ENCODE measurements around the gene MAP1B. TPM values are rescaled to one million over a fixed set of nuclear protein-coding genes. Genes with fewer than 3 reads are reported as not detected.

The MAP1B gene
- total RNA-seq, 4 donors from 2014 or later = 44.2 to 120 (median 83.4) TPM

DNA sequence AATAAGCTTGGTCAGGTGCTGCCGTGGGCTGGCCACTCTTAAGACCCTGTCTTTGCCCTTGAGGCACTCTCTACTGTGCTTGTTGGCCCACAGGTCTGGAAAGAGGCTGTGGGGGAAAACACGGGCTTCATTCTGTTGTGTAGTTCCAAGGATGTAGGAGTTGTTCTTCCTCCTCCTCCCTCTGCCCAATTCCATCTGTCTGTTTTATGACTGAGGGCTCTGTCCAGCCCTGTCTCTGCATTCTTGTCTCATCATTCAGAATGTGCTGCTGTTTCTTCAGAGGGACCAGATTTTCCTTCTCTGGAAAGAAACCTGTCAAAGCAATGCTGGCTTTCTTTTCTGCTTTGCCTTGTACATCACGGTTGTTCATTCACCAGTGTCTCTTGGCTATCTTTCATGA lies 84.1 kb downstream of the MAP1B start:
- Histone ChIP-seq H3K36me3 (no peaks in the 10 kb centered on the region), H3K27ac (no peak overlapping the region), H3K4me3 (no peak overlapping the region), H3K27me3 (no peaks in the 10 kb centered on the region), H3K4me1 (no peaks in the 10 kb centered on the region), H3K9me3 (no peaks in the 10 kb centered on the region)
- ATAC-seq = no peak
- TF ChIP-seq, protein P1, sequence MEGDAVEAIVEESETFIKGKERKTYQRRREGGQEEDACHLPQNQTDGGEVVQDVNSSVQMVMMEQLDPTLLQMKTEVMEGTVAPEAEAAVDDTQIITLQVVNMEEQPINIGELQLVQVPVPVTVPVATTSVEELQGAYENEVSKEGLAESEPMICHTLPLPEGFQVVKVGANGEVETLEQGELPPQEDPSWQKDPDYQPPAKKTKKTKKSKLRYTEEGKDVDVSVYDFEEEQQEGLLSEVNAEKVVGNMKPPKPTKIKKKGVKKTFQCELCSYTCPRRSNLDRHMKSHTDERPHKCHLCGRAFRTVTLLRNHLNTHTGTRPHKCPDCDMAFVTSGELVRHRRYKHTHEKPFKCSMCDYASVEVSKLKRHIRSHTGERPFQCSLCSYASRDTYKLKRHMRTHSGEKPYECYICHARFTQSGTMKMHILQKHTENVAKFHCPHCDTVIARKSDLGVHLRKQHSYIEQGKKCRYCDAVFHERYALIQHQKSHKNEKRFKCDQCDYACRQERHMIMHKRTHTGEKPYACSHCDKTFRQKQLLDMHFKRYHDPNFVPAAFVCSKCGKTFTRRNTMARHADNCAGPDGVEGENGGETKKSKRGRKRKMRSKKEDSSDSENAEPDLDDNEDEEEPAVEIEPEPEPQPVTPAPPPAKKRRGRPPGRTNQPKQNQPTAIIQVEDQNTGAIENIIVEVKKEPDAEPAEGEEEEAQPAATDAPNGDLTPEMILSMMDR (IDR thresholded peaks at IDR 0.05 in 4 of 5, conservative IDR thresholded peaks at IDR 0.05 in 1 of 5) = no peak
- TF ChIP-seq POLR2A (IDR thresholded peaks at IDR 0.05) = no peak
- in situ Hi-C loops (cut with MboI; ENCODE audit: low sequenced_read_pairs in 4 of 4) = no loop called here
- no peak for DNase-seq
- intact Hi-C loops (cut with DNase I; ENCODE audit: low total_unique reads) = no loop called here

DNA sequence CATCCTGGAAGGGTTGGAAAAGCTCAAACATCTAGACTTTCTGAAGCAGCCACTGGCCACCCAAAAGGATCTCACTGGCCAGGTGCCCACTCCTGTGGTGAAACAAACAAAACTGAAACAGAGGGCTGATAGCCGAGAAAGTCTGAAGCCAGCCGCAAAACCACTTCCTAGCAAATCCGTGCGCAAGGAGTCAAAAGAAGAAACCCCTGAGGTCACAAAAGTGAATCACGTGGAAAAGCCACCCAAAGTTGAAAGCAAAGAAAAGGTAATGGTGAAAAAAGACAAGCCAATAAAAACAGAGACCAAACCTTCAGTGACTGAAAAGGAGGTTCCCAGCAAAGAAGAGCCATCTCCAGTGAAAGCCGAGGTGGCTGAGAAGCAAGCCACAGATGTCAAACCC lies 87.6 kb downstream of the MAP1B start:
- in situ Hi-C loops (cut with MboI; ENCODE audit: low sequenced_read_pairs in 4 of 4) = no loop called here
- intact Hi-C loops (cut with DNase I; ENCODE audit: low total_unique reads) = no loop called here
- Histone ChIP-seq H3K4me1 (no peaks in the 10 kb centered on the region), H3K9me3 (no peaks in the 10 kb centered on the region), H3K36me3 (no peaks in the 10 kb centered on the region), H3K4me3 (no peak overlapping the region), H3K27ac (no peak overlapping the region), H3K27me3 (no peaks in the 10 kb centered on the region)
- no peak for ATAC-seq
- no peak for DNase-seq
- TF ChIP-seq, protein P1 (IDR thresholded peaks at IDR 0.05 in 4 of 5, conservative IDR thresholded peaks at IDR 0.05 in 1 of 5) = no peak
- TF ChIP-seq POLR2A (IDR thresholded peaks at IDR 0.05) = no peak

DNA sequence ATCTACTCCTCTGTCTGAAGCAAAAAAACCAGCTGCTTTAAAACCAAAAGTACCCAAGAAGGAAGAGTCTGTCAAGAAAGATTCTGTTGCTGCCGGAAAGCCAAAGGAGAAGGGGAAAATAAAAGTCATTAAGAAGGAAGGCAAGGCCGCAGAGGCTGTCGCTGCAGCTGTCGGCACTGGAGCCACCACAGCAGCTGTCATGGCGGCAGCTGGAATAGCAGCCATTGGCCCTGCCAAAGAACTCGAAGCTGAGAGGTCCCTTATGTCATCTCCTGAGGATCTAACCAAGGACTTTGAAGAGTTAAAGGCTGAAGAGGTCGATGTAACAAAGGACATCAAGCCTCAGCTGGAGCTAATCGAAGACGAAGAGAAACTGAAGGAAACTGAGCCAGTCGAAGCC lies 88.3 kb downstream of the MAP1B start:
- Histone ChIP-seq H3K4me3 (no peak overlapping the region), H3K27ac (no peak overlapping the region), H3K27me3 (no peaks in the 10 kb centered on the region), H3K9me3 (no peaks in the 10 kb centered on the region), H3K36me3 (no peaks in the 10 kb centered on the region), H3K4me1 (no peaks in the 10 kb centered on the region)
- in situ Hi-C loops (cut with MboI; ENCODE audit: low sequenced_read_pairs in 4 of 4) = no loop called here
- no peak for TF ChIP-seq POLR2A (IDR thresholded peaks at IDR 0.05)
- TF ChIP-seq, protein P1 (IDR thresholded peaks at IDR 0.05 in 4 of 5, conservative IDR thresholded peaks at IDR 0.05 in 1 of 5) = no peak
- ATAC-seq (no peak), DNase-seq (no peak)
- intact Hi-C loops (cut with DNase I; ENCODE audit: low total_unique reads) = no loop called here

DNA sequence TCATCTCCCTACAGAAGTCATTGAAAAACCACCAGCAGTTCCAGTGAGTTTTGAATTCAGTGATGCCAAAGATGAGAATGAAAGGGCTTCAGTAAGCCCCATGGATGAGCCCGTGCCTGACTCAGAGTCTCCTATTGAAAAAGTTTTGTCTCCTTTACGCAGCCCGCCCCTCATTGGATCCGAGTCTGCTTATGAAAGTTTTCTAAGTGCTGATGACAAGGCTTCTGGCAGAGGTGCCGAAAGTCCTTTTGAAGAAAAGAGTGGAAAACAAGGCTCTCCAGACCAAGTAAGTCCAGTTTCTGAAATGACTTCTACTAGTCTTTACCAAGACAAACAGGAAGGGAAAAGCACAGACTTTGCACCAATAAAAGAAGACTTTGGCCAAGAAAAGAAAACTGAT lies 90.1 kb downstream of the MAP1B start:
- no peaks in the 10 kb centered on the region for H3K27me3 ChIP-seq
- TF ChIP-seq, protein P1 (IDR thresholded peaks at IDR 0.05 in 4 of 5, conservative IDR thresholded peaks at IDR 0.05 in 1 of 5) = no peak
- no peak for TF ChIP-seq POLR2A (IDR thresholded peaks at IDR 0.05)
- H3K36me3 ChIP-seq = no peaks in the 10 kb centered on the region
- no peak overlapping the region for H3K4me3 ChIP-seq
- DNase-seq (no peak), ATAC-seq (no peak)
- intact Hi-C loops (cut with DNase I; ENCODE audit: low total_unique reads) = no loop called here
- H3K27ac ChIP-seq = no peak overlapping the region
- H3K4me1 ChIP-seq = no peaks in the 10 kb centered on the region
- in situ Hi-C loops (cut with MboI; ENCODE audit: low sequenced_read_pairs in 4 of 4) = no loop called here
- H3K9me3 ChIP-seq = no peaks in the 10 kb centered on the region

DNA sequence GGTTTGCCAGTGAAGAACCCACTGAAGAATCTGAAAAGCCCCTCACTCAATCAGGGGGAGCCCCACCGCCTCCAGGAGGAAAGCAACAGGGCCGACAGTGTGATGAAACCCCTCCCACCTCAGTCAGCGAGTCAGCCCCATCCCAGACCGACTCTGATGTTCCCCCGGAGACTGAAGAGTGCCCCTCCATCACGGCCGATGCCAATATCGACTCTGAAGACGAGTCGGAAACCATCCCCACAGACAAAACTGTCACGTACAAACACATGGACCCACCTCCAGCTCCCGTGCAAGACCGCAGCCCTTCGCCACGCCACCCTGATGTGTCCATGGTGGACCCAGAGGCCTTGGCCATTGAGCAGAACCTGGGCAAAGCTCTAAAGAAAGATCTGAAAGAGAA lies 92.4 kb downstream of the MAP1B start:
- H3K4me3 ChIP-seq = no peak overlapping the region
- TF ChIP-seq POLR2A (IDR thresholded peaks at IDR 0.05) = no peak
- TF ChIP-seq, protein P1 (IDR thresholded peaks at IDR 0.05 in 4 of 5, conservative IDR thresholded peaks at IDR 0.05 in 1 of 5) = no peak
- H3K27me3 ChIP-seq = no peaks in the 10 kb centered on the region
- no peaks in the 10 kb centered on the region for H3K36me3 ChIP-seq
- no peaks in the 10 kb centered on the region for H3K4me1 ChIP-seq
- intact Hi-C loops (cut with DNase I; ENCODE audit: low total_unique reads) (no loop called here), in situ Hi-C loops (cut with MboI; ENCODE audit: low sequenced_read_pairs in 4 of 4) (no loop called here)
- no peak overlapping the region for H3K27ac ChIP-seq
- H3K9me3 ChIP-seq = no peaks in the 10 kb centered on the region
- DNase-seq (no peak), ATAC-seq (no peak)
